Ascending aorta (tissue), 2 donors: ENCODE results near the gene ZDHHC3. TPM values are rescaled to one million over a fixed set of nuclear protein-coding genes. Genes with fewer than 3 reads are reported as not detected.

ENCODE experiments used
- DNase-seq, 2 donors: peaks; one replicate each; pipeline ENCODE4 v3.0.0-alpha.2; 2019; ENCODE audit warnings: low spot score in 2 of 2
- H3K27ac ChIP-seq, 2 donors: fragments of 200-600 bp; sonication (generic); one replicate each; pipeline ENCODE4 v1.5.1; 2016 to 2017; ENCODE audit warnings: mild to moderate bottlenecking in 1 of 2
- H3K27me3 ChIP-seq: fragments of 200-600 bp; sonication (generic); one replicate; pipeline ENCODE4 v1.5.1; 2017
- H3K36me3 ChIP-seq, 2 donors: fragments of 200-600 bp; sonication (generic); one replicate each; pipeline ENCODE4 v1.5.1; 2016
- H3K4me1 ChIP-seq, 2 donors: fragments of 200-600 bp; sonication (generic); one replicate each; pipeline ENCODE4 v1.5.1; 2016 to 2017; ENCODE audit warnings: mild to moderate bottlenecking in 1 of 2
- H3K4me3 ChIP-seq, 2 donors: fragments of 200-600 bp; sonication (generic); one replicate each; pipeline ENCODE4 v1.5.1; 2016 to 2017; ENCODE audit warnings: mild to moderate bottlenecking in 1 of 2
- H3K9me3 ChIP-seq, 2 donors: fragments of 200-600 bp; sonication (generic); one replicate each; pipeline ENCODE4 v1.5.1; 2016
- intact Hi-C: fragments of 100-400 bp; cut with DNase I; formaldehyde crosslinking; loops from one replicate; pipeline ENCODE4 v1.15.1; 2023
- total RNA-seq: library from RNA; depleted of rRNA; stranded (reverse); fragments of >200 nt; gene quantifications from one replicate; pipeline ENCODE4 v1.1.0, GENCODE V29; 2016
- TF ChIP-seq, protein P1 (sequence below), 3 experiments: fragments of 200-600 bp in 2 of 3; fragments of 450-650 bp in 1 of 3; sonication (generic) in 2 of 3; IDR thresholded peaks; one replicate each; pipeline ENCODE4 v1.5.1; 2016 to 2019; ENCODE audit warnings: antibody characterized with exemption in 3 of 3, mild to moderate bottlenecking in 1 of 3, moderate library complexity in 1 of 3

ZDHHC3 gene, protein sequence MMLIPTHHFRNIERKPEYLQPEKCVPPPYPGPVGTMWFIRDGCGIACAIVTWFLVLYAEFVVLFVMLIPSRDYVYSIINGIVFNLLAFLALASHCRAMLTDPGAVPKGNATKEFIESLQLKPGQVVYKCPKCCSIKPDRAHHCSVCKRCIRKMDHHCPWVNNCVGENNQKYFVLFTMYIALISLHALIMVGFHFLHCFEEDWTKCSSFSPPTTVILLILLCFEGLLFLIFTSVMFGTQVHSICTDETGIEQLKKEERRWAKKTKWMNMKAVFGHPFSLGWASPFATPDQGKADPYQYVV
- 67.8 TPM for total RNA-seq

DNA sequence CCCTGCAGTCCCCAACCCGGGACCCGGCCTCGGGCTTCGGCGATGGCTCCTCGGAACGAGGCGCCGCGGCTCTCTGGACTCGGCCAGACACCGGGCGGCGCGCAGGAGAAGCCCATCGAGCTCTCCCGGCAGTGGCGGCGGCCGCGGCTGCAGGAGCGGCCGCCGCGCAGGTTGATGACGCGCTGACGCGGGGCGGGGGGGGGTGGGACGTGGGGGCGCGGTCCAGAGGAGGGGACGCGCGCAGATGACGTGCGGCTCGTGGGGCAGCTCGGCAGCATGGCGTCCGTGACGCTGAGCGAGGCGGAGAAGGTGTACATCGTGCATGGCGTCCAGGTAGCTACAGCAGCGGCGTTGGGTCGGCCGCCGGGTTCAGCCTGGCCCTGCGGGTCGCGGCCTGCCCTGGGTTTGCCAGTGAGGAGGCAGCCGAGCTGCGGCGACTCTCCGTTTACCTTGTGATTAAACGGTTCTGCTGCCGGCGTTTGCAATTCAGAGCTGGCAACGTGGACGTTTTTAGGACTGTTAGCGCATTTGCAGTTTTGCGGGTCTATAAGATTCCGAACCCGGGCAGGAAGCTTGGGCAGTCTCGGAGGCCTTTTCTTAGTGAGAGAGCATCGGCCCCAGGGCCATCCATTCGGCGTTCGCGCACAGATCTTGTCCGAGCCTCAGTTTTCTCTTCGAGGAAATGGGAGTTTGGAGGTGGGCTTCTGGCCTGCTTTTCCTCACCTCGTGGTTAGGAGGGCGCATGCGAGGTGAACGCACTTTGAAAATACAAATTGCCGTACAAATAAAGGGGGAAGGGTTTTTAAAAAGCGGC, at the start of gene ZDHHC3, which contains the start of gene EXOSC7:
Gene ZDHHC3, minus strand, starts transcription at position 173 of the 814 bp plus-strand sequence. CDS start 16,738 bp downstream, outside the sequence.
Gene EXOSC7, plus strand, starts transcription at position 243 of the 814 bp plus-strand sequence. Its CDS starts 34 bp downstream, at position 277.
- H3K4me3 ChIP-seq = peak within 1 kb of the TSS; percentile 77 to 84
- peaks cover 12 to 16% of the 10 kb centered on the region in 2 donors for H3K4me1 ChIP-seq
- H3K9me3 ChIP-seq = no peaks in the 10 kb centered on the region
- TF ChIP-seq, protein P1, sequence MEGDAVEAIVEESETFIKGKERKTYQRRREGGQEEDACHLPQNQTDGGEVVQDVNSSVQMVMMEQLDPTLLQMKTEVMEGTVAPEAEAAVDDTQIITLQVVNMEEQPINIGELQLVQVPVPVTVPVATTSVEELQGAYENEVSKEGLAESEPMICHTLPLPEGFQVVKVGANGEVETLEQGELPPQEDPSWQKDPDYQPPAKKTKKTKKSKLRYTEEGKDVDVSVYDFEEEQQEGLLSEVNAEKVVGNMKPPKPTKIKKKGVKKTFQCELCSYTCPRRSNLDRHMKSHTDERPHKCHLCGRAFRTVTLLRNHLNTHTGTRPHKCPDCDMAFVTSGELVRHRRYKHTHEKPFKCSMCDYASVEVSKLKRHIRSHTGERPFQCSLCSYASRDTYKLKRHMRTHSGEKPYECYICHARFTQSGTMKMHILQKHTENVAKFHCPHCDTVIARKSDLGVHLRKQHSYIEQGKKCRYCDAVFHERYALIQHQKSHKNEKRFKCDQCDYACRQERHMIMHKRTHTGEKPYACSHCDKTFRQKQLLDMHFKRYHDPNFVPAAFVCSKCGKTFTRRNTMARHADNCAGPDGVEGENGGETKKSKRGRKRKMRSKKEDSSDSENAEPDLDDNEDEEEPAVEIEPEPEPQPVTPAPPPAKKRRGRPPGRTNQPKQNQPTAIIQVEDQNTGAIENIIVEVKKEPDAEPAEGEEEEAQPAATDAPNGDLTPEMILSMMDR (IDR thresholded peaks at IDR 0.05) = no peak
- H3K36me3 ChIP-seq = no peaks in the 10 kb centered on the region
- intact Hi-C loops = loop anchor here (1.0 to 10.0 kb wide), 7 partner anchors 36 to 1017 kb away; partner anchors contain the start of genes KIAA1143, KIF15, LZTFL1 and TMEM42
- DNase-seq = peak; percentile 24 to 92
- H3K27me3 ChIP-seq = no peaks in the 10 kb centered on the region
- peak within 1 kb of the TSS; percentile 60 to 80 for H3K27ac ChIP-seq

DNA sequence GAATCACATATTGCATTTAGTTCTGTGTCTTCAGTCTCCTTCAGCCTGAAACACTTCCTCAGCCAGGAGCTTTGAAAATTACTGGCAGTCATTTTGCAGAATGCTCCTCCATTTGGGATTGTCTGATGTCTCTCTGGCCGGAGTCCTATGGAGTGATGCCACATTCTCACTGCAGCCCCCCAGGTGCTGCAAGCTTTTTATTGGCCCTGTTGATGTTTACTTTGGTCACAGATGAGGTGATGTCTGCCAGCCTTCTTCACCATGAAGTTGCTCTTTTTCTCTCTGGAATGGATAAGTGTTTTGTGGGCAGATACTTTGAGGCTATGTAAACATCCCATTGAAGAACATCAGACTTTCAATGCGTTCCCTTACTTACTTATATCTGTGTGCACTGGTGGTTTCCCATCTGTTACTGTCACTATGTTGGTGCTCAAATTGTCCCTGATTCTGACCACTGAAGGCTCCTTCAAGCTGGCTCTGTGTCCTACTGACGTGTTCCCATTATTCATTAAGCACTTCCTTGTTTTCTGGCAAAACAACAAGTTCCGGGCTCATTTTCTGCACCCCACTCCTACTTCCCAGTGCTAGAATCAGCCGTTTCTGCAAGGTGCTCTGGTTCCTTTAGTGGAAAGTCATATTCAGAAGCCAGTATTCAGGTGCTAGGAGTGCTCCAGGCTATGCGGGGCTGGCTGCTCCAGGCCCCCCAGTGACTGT, 48.7 kb upstream of the ZDHHC3 start:
- intact Hi-C loops = no loop called here
- peak overlapping the region; percentile 29 to 58 for H3K27ac ChIP-seq
- peaks cover 14 to 28% of the 10 kb centered on the region in 2 donors for H3K4me1 ChIP-seq

DNA sequence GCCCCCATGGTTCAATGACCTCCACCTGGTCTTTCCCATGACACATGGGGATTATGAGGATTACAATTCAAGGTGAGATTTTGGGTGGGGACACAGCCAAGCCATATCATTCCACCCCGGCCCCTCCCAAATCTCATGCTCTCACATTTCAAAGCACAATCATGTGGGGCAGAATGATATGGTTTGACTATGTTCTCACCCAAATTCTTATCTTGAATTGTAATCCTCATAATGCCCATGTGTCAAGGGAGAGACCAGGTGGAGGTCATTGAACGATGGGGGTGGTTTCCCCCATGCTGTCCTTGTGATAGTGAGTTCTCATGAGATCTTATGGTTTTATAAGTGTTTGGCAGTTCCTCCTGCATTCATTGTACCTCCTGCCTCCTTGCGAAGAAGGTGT, 47.7 kb upstream of the ZDHHC3 start:
- intact Hi-C loops = no loop called here
- H3K4me1 ChIP-seq = peaks cover 14 to 26% of the 10 kb centered on the region in 2 donors
- TF ChIP-seq, protein P1 (IDR thresholded peaks at IDR 0.05) = no peak
- no peak overlapping the region for H3K27ac ChIP-seq
- H3K27me3 ChIP-seq = no peaks in the 10 kb centered on the region
- H3K4me3 ChIP-seq = no peak overlapping the region
- no peak for DNase-seq
- H3K9me3 ChIP-seq = no peaks in the 10 kb centered on the region
- no peaks in the 10 kb centered on the region for H3K36me3 ChIP-seq

More for the DNA sequence above, 48.7 kb upstream of the ZDHHC3 start:
- no peaks in the 10 kb centered on the region for H3K36me3 ChIP-seq
- H3K9me3 ChIP-seq = no peaks in the 10 kb centered on the region
- H3K4me3 ChIP-seq = no peak overlapping the region
- TF ChIP-seq, protein P1 (IDR thresholded peaks at IDR 0.05) = no peak
- no peak for DNase-seq
- no peaks in the 10 kb centered on the region for H3K27me3 ChIP-seq

DNA sequence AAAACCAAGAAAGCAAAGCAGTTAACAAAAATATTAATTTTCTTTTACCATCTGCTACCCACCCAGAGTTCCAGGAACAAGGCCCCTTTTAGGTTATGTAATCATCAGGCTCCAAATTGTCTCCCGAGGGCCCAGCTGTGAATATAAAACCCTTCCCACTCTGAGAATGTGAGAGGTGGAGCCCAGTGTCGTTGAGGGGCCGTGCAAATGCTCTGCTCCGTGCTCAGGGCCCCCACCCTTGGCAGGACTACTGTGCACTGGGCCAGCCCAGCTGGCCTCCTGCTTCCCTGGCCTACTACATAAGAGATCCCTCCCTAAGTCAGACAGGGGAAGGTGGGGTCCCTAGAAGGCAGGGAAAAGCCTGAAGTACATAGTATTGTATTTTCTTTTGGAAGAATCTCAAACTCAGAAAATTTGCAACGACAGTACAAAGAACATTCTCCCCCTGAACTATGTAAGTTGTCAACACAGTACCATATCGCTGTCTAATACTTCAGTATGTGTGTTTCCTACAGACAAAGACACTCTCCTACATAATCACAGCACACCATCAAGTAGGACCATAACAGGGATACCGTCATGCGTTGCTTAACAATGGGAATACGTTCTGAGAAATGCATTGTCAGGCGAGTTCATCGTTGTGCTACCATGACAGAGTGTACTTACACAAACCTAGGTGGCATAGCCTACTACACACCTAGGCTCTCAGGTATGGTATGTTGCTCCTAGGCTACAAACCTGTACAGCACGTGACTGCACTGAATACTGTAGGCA, 45.7 kb upstream of the ZDHHC3 start:
- TF ChIP-seq, protein P1 (IDR thresholded peaks at IDR 0.05) = no peak
- DNase-seq = no peak
- no peaks in the 10 kb centered on the region for H3K27me3 ChIP-seq
- intact Hi-C loops = no loop called here
- peaks cover 14 to 21% of the 10 kb centered on the region in 2 donors for H3K4me1 ChIP-seq
- H3K36me3 ChIP-seq = no peaks in the 10 kb centered on the region
- no peak overlapping the region for H3K27ac ChIP-seq
- no peaks in the 10 kb centered on the region for H3K9me3 ChIP-seq
- H3K4me3 ChIP-seq = no peak overlapping the region

DNA sequence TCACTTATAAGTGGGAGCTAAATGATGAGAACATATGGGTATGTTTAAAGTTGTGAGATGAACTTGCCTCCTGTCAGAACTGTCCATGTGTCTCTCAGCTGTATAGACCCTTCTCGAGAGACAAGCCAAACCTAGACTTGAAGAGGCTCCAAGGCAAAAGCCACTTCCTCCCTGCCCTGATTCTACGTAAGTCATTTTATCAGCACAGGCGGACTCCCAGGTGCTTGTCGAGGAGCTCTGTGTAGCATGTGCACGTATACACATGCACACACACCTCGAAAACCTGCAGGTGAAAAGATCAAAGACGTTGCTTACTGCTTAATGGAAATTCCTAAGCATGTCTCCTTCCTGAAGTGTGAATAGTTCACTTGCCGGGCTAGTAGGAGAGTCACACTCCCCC, 44.6 kb upstream of the ZDHHC3 start:
- H3K27ac ChIP-seq = no peak overlapping the region
- intact Hi-C loops = no loop called here
- H3K36me3 ChIP-seq = no peaks in the 10 kb centered on the region
- peaks cover 3 to 10% of the 10 kb centered on the region in 2 donors for H3K4me1 ChIP-seq
- DNase-seq = no peak
- no peak overlapping the region for H3K4me3 ChIP-seq
- H3K9me3 ChIP-seq = no peaks in the 10 kb centered on the region
- H3K27me3 ChIP-seq = no peaks in the 10 kb centered on the region
- TF ChIP-seq, protein P1 (IDR thresholded peaks at IDR 0.05) = no peak
